Peyer's patch (tissue), 4 donors: Measurements from ENCODE around the gene PF4V1.

Experiments used
- CTCF ChIP-seq, 6 experiments: fragments of 450-650 bp in 4 of 6; fragments of 200-600 bp in 2 of 6; sonication (generic) in 1 of 6; IDR thresholded peaks; one replicate each; pipeline ENCODE4 v1.5.1; 2017 to 2019; ENCODE audit warnings: antibody characterized with exemption in 6 of 6, mild to moderate bottlenecking in 3 of 6, moderate library complexity in 1 of 6
- POLR2A ChIP-seq, 2 donors: fragments of 450-650 bp; IDR thresholded peaks; one replicate each; pipeline ENCODE4 v1.5.1; 2017; ENCODE audit warnings: antibody characterized with exemption in 2 of 2, mild to moderate bottlenecking in 2 of 2, moderate library complexity in 2 of 2

DNA sequence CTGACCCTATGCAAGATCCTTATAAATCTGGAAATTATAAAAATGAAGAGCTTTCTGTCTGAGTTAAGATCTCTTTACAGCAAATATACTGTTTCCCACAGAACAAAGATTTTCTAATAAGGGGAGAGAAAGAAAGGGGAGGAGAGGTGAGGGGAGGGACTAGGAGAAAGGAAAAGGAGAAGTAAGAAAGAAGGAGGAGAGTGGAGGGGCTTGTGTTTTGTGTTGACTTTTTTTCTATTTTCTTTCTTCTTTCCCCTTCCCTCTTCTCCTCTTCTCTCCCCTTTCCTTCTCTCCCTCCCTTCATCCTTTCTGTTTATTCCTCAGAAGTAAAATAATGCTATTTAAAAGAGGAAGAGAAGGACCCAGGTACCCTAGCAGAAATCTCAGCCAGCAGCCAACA, 10.4 kb upstream of the PF4V1 start:
- no peak for TF ChIP-seq CTCF (IDR thresholded peaks at IDR 0.05)
- TF ChIP-seq POLR2A (IDR thresholded peaks at IDR 0.05): no peak
